A549 (cell line): ENCODE results near the gene ADAMTS4. TPM values are rescaled to one million over a fixed set of nuclear protein-coding genes. Genes with fewer than 3 reads are reported as not detected.

ENCODE experiments used
- ATAC-seq, 2 experiments: fragments of 200-7000 bp in 1 of 2; fragments of >200 bp in 1 of 2; cut with Nextera tagmentation in 1 of 2; cut with Tn5 transposase in 1 of 2; 3 replicates each; pipeline versions ENCODE4 v1.8.0 to v1.9.1; 2018 to 2020; ENCODE audit warnings: mild to moderate bottlenecking in 1 of 2, moderate library complexity in 1 of 2
- CTCF ChIA-PET: fragments of 300-600 bp; sonication (Branson Sonifier 250); formaldehyde crosslinking; extraction: SDS; loops from one replicate; lab custom pipeline; 2021; ENCODE audit warnings: antibody characterized with exemption, inconsistent platforms; lab: Yijun Ruan, JAX
- POLR2A ChIA-PET: fragments of 350-600 bp; formaldehyde crosslinking; extraction: SDS; loops from one replicate; lab custom pipeline; 2021; ENCODE audit warnings: antibody characterized with exemption, inconsistent platforms; lab: Yijun Ruan, JAX
- DNase-seq, 2 experiments: peaks; one replicate each; pipeline versions ENCODE4 v3.0.0 to v3.0.0-alpha.2; 2011 to 2016; ENCODE audit warnings: low read depth in 1 of 2, low spot score in 1 of 2
- FAIRE-seq: peaks from 2 replicates; lab custom pipeline; 2011; peaks lifted over from hg19 to GRCh38; lab: Jason Lieb, UNC
- H3K27ac ChIP-seq, 2 experiments: fragments of >200 bp; sonication (Bioruptor Twin); formaldehyde crosslinking; 3 replicates each; pipeline ENCODE4 v1.5.1; 2016 to 2017
- H3K4me1 ChIP-seq: fragments of >200 bp; sonication (Bioruptor Twin); formaldehyde crosslinking; 3 replicates; pipeline ENCODE4 v1.6.1; 2016
- H3K4me2 ChIP-seq: fragments of >200 bp; sonication (Bioruptor Twin); formaldehyde crosslinking; 3 replicates; pipeline ENCODE4 v1.6.1; 2016
- H3K4me3 ChIP-seq: fragments of >200 bp; sonication (Bioruptor Twin); formaldehyde crosslinking; 3 replicates; pipeline ENCODE4 v1.5.1; 2016
- H3K9me3 ChIP-seq: fragments of >200 bp; sonication (Bioruptor Twin); formaldehyde crosslinking; 3 replicates; pipeline ENCODE4 v1.6.1; 2016
- ATOH8 ChIP-seq: fragments of 250-450 bp; sonication (Bioruptor Pico); IDR thresholded peaks from 2 replicates; pipeline ENCODE4 v1.5.0; 2020; ENCODE audit warnings: low read depth, mild to moderate bottlenecking, moderate library complexity
- BCL3 ChIP-seq: fragments of >200 bp; sonication (Bioruptor Twin); formaldehyde crosslinking; IDR thresholded peaks from 3 replicates; pipeline ENCODE4 v1.6.1; 2016
- CBX8 ChIP-seq: fragments of 200-600 bp; sonication (generic); IDR thresholded peaks from 2 replicates; pipeline ENCODE4 v1.6.1; 2016
- CEBPB ChIP-seq, 2 experiments: fragments of >200 bp in 1 of 2; sonication (Bioruptor Twin) in 1 of 2; formaldehyde crosslinking in 1 of 2; IDR thresholded peaks; 2 replicates each; pipeline ENCODE4 v1.6.1; 2012 to 2016
- EHF ChIP-seq: fragments of 250-450 bp; sonication (Bioruptor Pico); IDR thresholded peaks from 2 replicates; pipeline ENCODE4 v1.5.0; 2020; ENCODE audit warnings: mild to moderate bottlenecking
- ELK1 ChIP-seq: fragments of 150-350 bp; IDR thresholded peaks from 2 replicates; pipeline ENCODE4 v1.6.1; 2014; ENCODE audit warnings: low read depth, mild to moderate bottlenecking, low read length
- EP300 ChIP-seq, 2 experiments: fragments of >200 bp; sonication (Bioruptor Twin); formaldehyde crosslinking; IDR thresholded peaks; 2 replicates in 1 of 2; 3 replicates in 1 of 2; pipeline ENCODE4 v1.6.1; 2016 to 2017
- FOXS1 ChIP-seq: fragments of 250-450 bp; sonication (Bioruptor Pico); IDR thresholded peaks from 2 replicates; pipeline ENCODE4 v1.5.0; 2020; ENCODE audit warnings: mild to moderate bottlenecking, moderate library complexity
- HOXA7 ChIP-seq: fragments of 250-450 bp; sonication (Bioruptor Pico); IDR thresholded peaks from 2 replicates; pipeline ENCODE4 v1.5.0; 2020; ENCODE audit warnings: mild to moderate bottlenecking, moderate library complexity
- JUN ChIP-seq, 2 experiments: fragments of >200 bp; sonication (Bioruptor Twin); formaldehyde crosslinking; IDR thresholded peaks; 2 replicates in 1 of 2; 3 replicates in 1 of 2; pipeline ENCODE4 v1.6.1; 2016 to 2017
- KDM1A ChIP-seq: fragments of 200-600 bp; sonication (generic); IDR thresholded peaks from 2 replicates; pipeline ENCODE4 v1.6.1; 2016; ENCODE audit warnings: low read depth, mild to moderate bottlenecking
- MAFK ChIP-seq: fragments of 450-650 bp; IDR thresholded peaks from 2 replicates; pipeline ENCODE4 v1.6.1; 2014; ENCODE audit not compliant: partially characterized antibody
- MYC ChIP-seq: IDR thresholded peaks from 2 replicates; pipeline ENCODE4 v1.6.1; 2012; ENCODE audit warnings: mild to moderate bottlenecking, inconsistent platforms, low read length, improper control_type of control experiment, borderline replicate concordance
- NPAS2 ChIP-seq: fragments of 250-450 bp; sonication (Bioruptor Pico); IDR thresholded peaks from 2 replicates; pipeline ENCODE4 v1.8.0; 2022; ENCODE audit warnings: mild to moderate bottlenecking, moderate library complexity, borderline replicate concordance
- POLR2A ChIP-seq: IDR thresholded peaks from 2 replicates; pipeline ENCODE4 v1.6.1; 2012; ENCODE audit warnings: mild to moderate bottlenecking, low read length
- POLR2AphosphoS2 ChIP-seq: conservative IDR thresholded peaks from 2 replicates; pipeline ENCODE4 v1.6.1; 2012; ENCODE audit warnings: low read length, improper control_type of control experiment, inconsistent platforms
- RAD21 ChIP-seq, 2 experiments: fragments of >200 bp in 1 of 2; sonication (Bioruptor Twin) in 1 of 2; formaldehyde crosslinking in 1 of 2; IDR thresholded peaks in 1 of 2; conservative IDR thresholded peaks in 1 of 2; 2 replicates in 1 of 2; 3 replicates in 1 of 2; pipeline ENCODE4 v1.6.1; 2012 to 2018; ENCODE audit warnings: inconsistent platforms in 1 of 2
- RARB ChIP-seq: fragments of 250-450 bp; sonication (Bioruptor Pico); IDR thresholded peaks from 2 replicates; pipeline ENCODE4 v1.8.0; 2021; ENCODE audit warnings: mild to moderate bottlenecking, moderate library complexity
- RFX5 ChIP-seq: fragments of 450-650 bp; IDR thresholded peaks from 2 replicates; pipeline ENCODE4 v1.7.1; 2014; ENCODE audit warnings: antibody characterized with exemption, mild to moderate bottlenecking, moderate library complexity
- RNF2 ChIP-seq: fragments of 200-600 bp; sonication (generic); IDR thresholded peaks from 2 replicates; pipeline ENCODE4 v1.6.1; 2016; ENCODE audit warnings: low read depth, mild to moderate bottlenecking, antibody characterized with exemption, moderate library complexity, borderline replicate concordance
- ZFP36 ChIP-seq: fragments of 450-650 bp; IDR thresholded peaks from 2 replicates; pipeline ENCODE4 v1.6.1; 2014; ENCODE audit warnings: borderline replicate concordance; ENCODE audit not compliant: partially characterized antibody
- ZNF302 ChIP-seq: fragments of 250-450 bp; sonication (Bioruptor Pico); IDR thresholded peaks from 2 replicates; pipeline ENCODE4 v1.9.0; 2021; ENCODE audit warnings: inconsistent platforms, mild to moderate bottlenecking, moderate library complexity
- WGBS: methylation state at CpG from one replicate; pipeline ENCODE4 v1.1.6; 2017; ENCODE audit errors: missing lambda C conversion rate; 5-methylcytosine and 5-hydroxymethylcytosine counted together
- polyA plus RNA-seq, 4 experiments: library from polyadenylated mRNA; depleted of rRNA in 3 of 4; stranded (reverse); fragments of >200 nt; fragmentation: RNase III in 1 of 4; extraction: RNeasy Plus Mini Kit Qiagen cat#74134 plus additional on column Dnase treatment in 1 of 4; gene quantifications; 2 replicates in 3 of 4; 3 replicates in 1 of 4; pipeline ENCODE4 v1.2.3, GENCODE V29; 2011 to 2017

Gene ADAMTS4
- polyA plus RNA-seq, 2 of the 4 experiments (the other 2 are of a cell fraction), result not detected

GRCh38 chr1:161223805-161224694, 25.2 kb upstream of the ADAMTS4 start:
- CTCF ChIA-PET, result interaction anchor here (1.0 to 20.1 kb wide), 7 partner anchors 9 to 160 kb away, joined by 3 to 319 read pairs (median 73); partner anchors contain the start of genes NDUFS2 and PCP4L1
- WGBS, result 83% methylated on average over 7 of the region's 7 CpGs
- H3K4me1 ChIP-seq, result peaks cover 13% of the 10 kb centered on the region
- H3K4me3 ChIP-seq, result no peak overlapping the region
- POLR2A ChIA-PET, result no interaction called here
- H3K4me2 ChIP-seq, result no peak overlapping the region
- ATAC-seq, result no peak
- no peaks in the 10 kb centered on the region for H3K9me3 ChIP-seq
- no peak overlapping the region for H3K27ac ChIP-seq
- no peak for FAIRE-seq
- no peak for TF ChIP-seq CEBPB (IDR thresholded peaks at IDR 0.05)
- no peak for TF ChIP-seq RAD21 (conservative IDR thresholded peaks at IDR 0.05 in 1 of 2, IDR thresholded peaks at IDR 0.05 in 1 of 2)
- no peak for TF ChIP-seq POLR2A
- TF ChIP-seq JUN (IDR thresholded peaks at IDR 0.05), result no peak
- TF ChIP-seq CBX8, result no peak
- no peak for TF ChIP-seq ELK1
- TF ChIP-seq EP300 (IDR thresholded peaks at IDR 0.05), result no peak
- TF ChIP-seq MYC, result no peak
- TF ChIP-seq BCL3, result no peak
- no peak for TF ChIP-seq RARB (CRISPR knock-in tag)
- DNase-seq, result no peak

GRCh38 chr1:161222175-161223019, 23.5 kb upstream of the ADAMTS4 start:
- no peaks in the 10 kb centered on the region for H3K9me3 ChIP-seq
- ChIA-PET POLR2A (no interaction called here), CTCF (interaction anchor here (1.6 to 20.1 kb wide), 6 partner anchors 15 to 161 kb away, joined by 3 to 319 read pairs (median 80); partner anchors contain the start of gene NDUFS2)
- FAIRE-seq (no peak), DNase-seq (no peak), ATAC-seq (no peak)
- no peak overlapping the region for H3K27ac ChIP-seq
- peaks cover 9% of the 10 kb centered on the region for H3K4me1 ChIP-seq
- 72% methylated on average over 6 of the region's 6 CpGs for WGBS
- TF ChIP-seq POLR2AphosphoS2 (no peak), ATOH8 (no peak), EHF (no peak)
- no peak overlapping the region for H3K4me2 ChIP-seq
- H3K4me3 ChIP-seq, result no peak overlapping the region

- 85% methylated on average over 5 of the region's 5 CpGs for WGBS
- TF ChIP-seq RFX5, result no peak
- no peak for TF ChIP-seq EP300 (IDR thresholded peaks at IDR 0.05)
- no peak for TF ChIP-seq POLR2A
- TF ChIP-seq RAD21 (conservative IDR thresholded peaks at IDR 0.05 in 1 of 2, IDR thresholded peaks at IDR 0.05 in 1 of 2), result no peak
- TF ChIP-seq ZFP36, result no peak
- no peak for TF ChIP-seq FOXS1 (CRISPR knock-in tag)
- no peak for TF ChIP-seq NPAS2 (CRISPR knock-in tag)
- no peak for TF ChIP-seq RNF2
- no peak for TF ChIP-seq MYC
- no peak for TF ChIP-seq KDM1A
- TF ChIP-seq HOXA7 (CRISPR knock-in tag), result no peak
- TF ChIP-seq MAFK, result no peak
- no peak for TF ChIP-seq ZNF302 (CRISPR knock-in tag)
- POLR2A ChIA-PET, result interaction anchor here (1.0 kb wide), 1 partner anchor 18 kb away, joined by 3 read pairs; the partner anchor contains the start of gene NDUFS2
- no peak overlapping the region for H3K4me2 ChIP-seq
- H3K4me1 ChIP-seq, result no peaks in the 10 kb centered on the region
- DNase-seq (no peak), FAIRE-seq (no peak), ATAC-seq (no peak)
- H3K9me3 ChIP-seq, result no peaks in the 10 kb centered on the region
- no peak overlapping the region for H3K27ac ChIP-seq
- no peak overlapping the region for H3K4me3 ChIP-seq
- CTCF ChIA-PET, result interaction anchor here (1.0 to 20.1 kb wide), 6 partner anchors 9 to 164 kb away, joined by 3 to 319 read pairs (median 36); partner anchors contain the start of genes NDUFS2 and TOMM40L
Measured at GRCh38 chr1:161220002-161220401, 21.1 kb upstream of the ADAMTS4 start.
